HL-60 (cell line): ENCODE data around the gene PCSK7.
A peak's percentile ranks its signal among the peaks of the same experiment; 100 is the strongest.

Experiments used
- DNase-seq, 2 experiments: peaks; one replicate each; pipeline ENCODE4 v3.0.0-alpha.2; 2010 to 2020; ENCODE audit warnings: low read depth in 1 of 2, low spot score in 1 of 2
- H3K27ac ChIP-seq: fragments of 250-450 bp; sonication (Bioruptor Pico); replicated peaks from 2 replicates; pipeline ENCODE4 v1.5.1; 2020; ENCODE audit warnings: mild to moderate bottlenecking, moderate library complexity
- H3K27me3 ChIP-seq: fragments of 250-450 bp; sonication (Bioruptor Pico); 2 replicates; pipeline ENCODE4 v1.5.1; 2021; ENCODE audit warnings: mild to moderate bottlenecking, moderate library complexity; ENCODE audit not compliant: insufficient read depth, poor library complexity, severe bottlenecking
- H3K4me3 ChIP-seq: replicated peaks from 2 replicates; pipeline ENCODE4 v1.5.1; 2011; ENCODE audit warnings: mild to moderate bottlenecking, control low read depth, low read length; ENCODE audit not compliant: insufficient read depth
- GABPA ChIP-seq: IDR thresholded peaks from 2 replicates; pipeline ENCODE4 v1.6.1; 2012; ENCODE audit warnings: low read depth
- POLR2AphosphoS5 ChIP-seq: IDR thresholded peaks from 2 replicates; pipeline ENCODE4 v1.6.1; 2012; ENCODE audit warnings: low read depth
- SPI1 ChIP-seq: IDR thresholded peaks from 2 replicates; pipeline ENCODE4 v1.6.1; 2012; ENCODE audit warnings: low read depth, mild to moderate bottlenecking, borderline replicate concordance
- TF ChIP-seq, protein P1 (sequence below): IDR thresholded peaks from one replicate; pipeline ENCODE4 v1.5.1; 2011; ENCODE audit warnings: low read length, control low read depth, inconsistent platforms; ENCODE audit not compliant: insufficient read depth
- TF ChIP-seq, protein P2 (sequence below): IDR thresholded peaks from 2 replicates; pipeline ENCODE4 v1.6.1; 2012; ENCODE audit warnings: low read depth; ENCODE audit not compliant: insufficient replicate concordance

Gene PCSK7

DNA sequence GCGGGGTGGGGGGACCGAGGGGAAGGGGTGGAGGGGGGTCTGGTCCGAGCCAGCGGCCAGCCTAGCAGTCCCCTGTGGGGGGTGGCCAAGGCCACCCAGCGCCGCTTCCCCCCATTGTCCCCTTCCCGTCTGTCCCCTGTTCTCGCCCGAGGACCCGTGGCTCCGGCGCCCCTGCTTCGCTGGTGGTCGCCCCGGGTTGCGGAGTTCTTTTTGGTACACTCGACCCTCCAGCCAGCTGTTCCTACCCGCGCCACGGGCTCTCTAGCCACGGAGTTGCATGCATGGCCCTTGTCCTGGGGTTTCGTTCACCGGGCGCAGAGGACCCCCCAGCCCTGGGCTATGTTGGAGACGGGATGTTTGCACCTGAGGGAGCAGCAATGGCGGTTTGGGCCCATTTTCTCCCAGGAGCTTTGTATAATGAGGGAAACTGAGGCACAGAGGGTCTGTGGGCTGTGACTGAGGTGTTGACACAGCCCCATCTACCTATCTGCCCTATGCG lies 1.1 kb upstream of the PCSK7 start:
- no peak for DNase-seq
- TF ChIP-seq SPI1 (no peak), GABPA (no peak), POLR2AphosphoS5 (no peak)
- TF ChIP-seq, protein P1, sequence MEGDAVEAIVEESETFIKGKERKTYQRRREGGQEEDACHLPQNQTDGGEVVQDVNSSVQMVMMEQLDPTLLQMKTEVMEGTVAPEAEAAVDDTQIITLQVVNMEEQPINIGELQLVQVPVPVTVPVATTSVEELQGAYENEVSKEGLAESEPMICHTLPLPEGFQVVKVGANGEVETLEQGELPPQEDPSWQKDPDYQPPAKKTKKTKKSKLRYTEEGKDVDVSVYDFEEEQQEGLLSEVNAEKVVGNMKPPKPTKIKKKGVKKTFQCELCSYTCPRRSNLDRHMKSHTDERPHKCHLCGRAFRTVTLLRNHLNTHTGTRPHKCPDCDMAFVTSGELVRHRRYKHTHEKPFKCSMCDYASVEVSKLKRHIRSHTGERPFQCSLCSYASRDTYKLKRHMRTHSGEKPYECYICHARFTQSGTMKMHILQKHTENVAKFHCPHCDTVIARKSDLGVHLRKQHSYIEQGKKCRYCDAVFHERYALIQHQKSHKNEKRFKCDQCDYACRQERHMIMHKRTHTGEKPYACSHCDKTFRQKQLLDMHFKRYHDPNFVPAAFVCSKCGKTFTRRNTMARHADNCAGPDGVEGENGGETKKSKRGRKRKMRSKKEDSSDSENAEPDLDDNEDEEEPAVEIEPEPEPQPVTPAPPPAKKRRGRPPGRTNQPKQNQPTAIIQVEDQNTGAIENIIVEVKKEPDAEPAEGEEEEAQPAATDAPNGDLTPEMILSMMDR = no peak
- TF ChIP-seq, protein P2, sequence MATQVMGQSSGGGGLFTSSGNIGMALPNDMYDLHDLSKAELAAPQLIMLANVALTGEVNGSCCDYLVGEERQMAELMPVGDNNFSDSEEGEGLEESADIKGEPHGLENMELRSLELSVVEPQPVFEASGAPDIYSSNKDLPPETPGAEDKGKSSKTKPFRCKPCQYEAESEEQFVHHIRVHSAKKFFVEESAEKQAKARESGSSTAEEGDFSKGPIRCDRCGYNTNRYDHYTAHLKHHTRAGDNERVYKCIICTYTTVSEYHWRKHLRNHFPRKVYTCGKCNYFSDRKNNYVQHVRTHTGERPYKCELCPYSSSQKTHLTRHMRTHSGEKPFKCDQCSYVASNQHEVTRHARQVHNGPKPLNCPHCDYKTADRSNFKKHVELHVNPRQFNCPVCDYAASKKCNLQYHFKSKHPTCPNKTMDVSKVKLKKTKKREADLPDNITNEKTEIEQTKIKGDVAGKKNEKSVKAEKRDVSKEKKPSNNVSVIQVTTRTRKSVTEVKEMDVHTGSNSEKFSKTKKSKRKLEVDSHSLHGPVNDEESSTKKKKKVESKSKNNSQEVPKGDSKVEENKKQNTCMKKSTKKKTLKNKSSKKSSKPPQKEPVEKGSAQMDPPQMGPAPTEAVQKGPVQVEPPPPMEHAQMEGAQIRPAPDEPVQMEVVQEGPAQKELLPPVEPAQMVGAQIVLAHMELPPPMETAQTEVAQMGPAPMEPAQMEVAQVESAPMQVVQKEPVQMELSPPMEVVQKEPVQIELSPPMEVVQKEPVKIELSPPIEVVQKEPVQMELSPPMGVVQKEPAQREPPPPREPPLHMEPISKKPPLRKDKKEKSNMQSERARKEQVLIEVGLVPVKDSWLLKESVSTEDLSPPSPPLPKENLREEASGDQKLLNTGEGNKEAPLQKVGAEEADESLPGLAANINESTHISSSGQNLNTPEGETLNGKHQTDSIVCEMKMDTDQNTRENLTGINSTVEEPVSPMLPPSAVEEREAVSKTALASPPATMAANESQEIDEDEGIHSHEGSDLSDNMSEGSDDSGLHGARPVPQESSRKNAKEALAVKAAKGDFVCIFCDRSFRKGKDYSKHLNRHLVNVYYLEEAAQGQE = no peak
- Histone ChIP-seq H3K4me3 (peak overlapping the region; percentile 98), H3K27ac (peak overlapping the region; percentile 59), H3K27me3 (no peaks in the 10 kb centered on the region)

DNA sequence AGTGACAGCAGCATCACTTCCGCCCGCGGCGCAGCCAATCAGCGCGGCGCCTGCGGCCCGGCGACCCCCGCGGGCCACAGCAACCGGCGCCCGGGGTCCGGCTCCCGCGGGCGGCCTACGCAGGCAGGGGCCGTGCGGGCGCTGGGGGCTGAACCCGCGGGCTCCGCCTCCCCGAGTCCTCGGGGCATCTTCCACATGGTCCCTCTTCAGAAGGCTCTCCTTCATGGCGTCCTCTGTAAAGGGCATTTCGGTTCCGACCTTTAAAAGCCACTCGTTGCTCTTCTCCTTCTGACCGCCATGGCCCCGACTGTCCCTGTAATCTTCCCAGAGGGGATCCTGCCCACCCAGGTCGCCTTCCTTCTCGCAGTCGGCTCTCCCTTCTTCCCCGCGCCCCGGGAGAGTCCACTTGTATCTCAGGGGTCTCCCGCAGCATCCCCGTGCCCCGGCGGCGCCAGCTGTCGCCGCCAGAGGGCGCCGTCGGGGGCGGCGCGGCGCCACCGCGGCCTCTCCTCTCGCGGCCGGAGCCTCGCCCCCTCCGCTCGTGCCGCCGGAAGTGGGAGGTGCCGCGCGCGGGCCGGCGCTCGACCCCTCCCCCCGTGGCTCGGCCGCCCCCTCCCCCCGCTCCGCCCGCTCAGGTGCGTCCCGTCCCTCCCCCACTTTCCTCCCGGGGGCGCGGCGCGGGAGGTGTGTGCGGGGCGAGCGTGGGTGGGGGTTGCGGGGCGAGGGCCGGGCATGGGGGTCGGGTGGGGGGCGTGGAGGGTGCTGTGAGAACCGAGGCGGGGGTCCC lies 412 bp upstream of the PCSK7 start, which contains the start of gene RNF214:
Gene RNF214 (plus strand): TSS at position 580 of the 787 bp plus-strand sequence. CDS start 1,602 bp downstream, outside the sequence.
- Histone ChIP-seq H3K27ac (peak within 1 kb of the TSS; percentile 88), H3K4me3 (peak within 1 kb of the TSS; percentile 98), H3K27me3 (no peaks in the 10 kb centered on the region)
- peak; percentile 63 for DNase-seq
- TF ChIP-seq POLR2AphosphoS5 (0 out of 2 replicates have a peak, but pooled peaks have one; percentile 28), GABPA (no peak; the same call in none of the 2 replicates), SPI1 (peak; percentile 52; the same call in 1 of the 2 replicates)

DNA sequence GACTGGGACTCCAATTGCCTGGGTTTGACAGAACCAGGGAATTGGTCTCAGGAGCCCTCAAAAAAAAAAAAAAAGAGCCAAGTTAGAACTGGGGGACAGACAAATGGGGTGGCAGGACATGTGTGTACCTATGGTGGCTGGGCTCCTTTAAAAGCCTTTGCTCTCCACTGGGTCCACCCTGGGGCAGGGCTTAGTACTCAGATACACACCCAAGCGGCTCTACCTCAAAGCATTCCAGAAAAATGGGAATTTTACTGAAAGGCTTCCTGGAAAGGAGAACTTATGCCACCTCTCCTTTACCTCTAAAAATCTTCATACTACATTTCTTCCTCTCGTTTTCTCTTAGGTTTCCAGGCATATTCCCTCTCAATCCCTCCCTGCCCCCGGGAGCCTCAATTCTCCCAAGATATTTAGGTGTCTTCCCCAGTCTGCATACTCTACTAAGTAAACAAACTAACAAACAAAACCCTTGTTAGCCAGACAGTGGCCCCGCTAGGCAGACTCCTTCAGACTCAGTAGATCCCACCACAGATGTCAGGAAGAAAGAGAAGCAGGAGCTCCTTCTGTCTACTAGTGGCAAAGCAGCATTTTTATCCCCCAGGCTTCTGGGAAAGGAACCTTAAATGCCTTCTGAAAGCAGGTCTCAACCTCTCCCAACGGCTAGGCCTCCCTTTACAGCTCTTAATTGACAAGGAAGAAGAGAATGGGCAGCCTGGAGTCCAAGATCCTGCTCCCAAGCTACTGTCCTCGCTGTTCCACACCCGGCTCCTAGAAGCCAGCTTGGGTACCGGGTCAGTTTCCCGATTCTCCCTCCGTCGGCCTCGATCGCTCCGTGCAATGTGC lies 653 bp downstream of the PCSK7 start:
- peak overlapping the region; percentile 98 for H3K4me3 ChIP-seq
- TF ChIP-seq SPI1 = no peak
- TF ChIP-seq, protein P1 = no peak
- no peak for DNase-seq

DNA sequence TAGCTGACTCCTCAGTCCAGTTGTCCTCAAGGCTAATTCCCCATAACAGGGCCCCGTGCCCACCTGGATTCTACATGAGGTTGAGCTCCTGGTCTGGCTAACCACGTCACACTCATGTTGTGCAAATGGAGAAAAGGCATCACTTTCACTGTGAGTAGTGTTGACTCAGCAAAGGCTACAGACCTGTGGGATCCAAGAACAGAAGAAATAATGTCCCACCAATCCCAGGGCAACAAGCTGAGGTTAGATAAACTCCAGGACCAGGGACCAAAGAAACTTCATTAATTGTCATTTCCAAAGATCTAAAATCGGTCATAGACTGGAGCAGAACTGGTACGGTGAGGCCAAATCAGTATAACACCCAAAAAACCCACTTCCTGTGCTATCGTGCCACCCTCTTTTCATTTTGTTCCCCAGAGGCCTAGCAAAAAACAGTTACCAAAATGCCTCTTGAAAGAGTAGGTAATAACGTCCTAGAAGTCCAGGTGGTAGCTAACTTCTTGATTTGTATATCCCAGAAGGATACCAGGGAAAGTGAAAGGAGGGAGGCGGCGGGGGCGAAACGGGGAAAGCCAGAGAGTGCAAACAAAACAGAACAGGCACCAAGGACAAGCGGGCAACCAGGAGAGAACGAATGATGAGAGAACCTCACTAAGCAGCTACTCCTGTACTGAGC lies 1.4 kb downstream of the PCSK7 start:
- no peaks in the 10 kb centered on the region for H3K27me3 ChIP-seq
- H3K4me3 ChIP-seq = peak overlapping the region; percentile 98
- DNase-seq = no peak
- H3K27ac ChIP-seq = no peak overlapping the region
- TF ChIP-seq, protein P2 = no peak

More for the DNA sequence above, 653 bp downstream of the PCSK7 start:
- Histone ChIP-seq H3K27ac (peak overlapping the region; percentile 57), H3K27me3 (no peaks in the 10 kb centered on the region)
